Lung (tissue), 12 donors: ENCODE results near the gene DYNLT4. TPM values are rescaled to one million over a fixed set of nuclear protein-coding genes. Genes with fewer than 3 reads are reported as not detected.
"Not testable (repeated sequence)": the region's sequence is repeated elsewhere in the genome, so short reads cannot be mapped to it uniquely, and the experiment has no call there.

ENCODE experiments used
- ATAC-seq: fragments of 200-7000 bp; cut with Tn5 transposase; one replicate; pipeline ENCODE4 v1.9.1; 2020; ENCODE audit warnings: moderate number of reproducible peaks; ENCODE audit not compliant: insufficient read depth, low FRiP score
- DNase-seq, 3 donors: peaks; one replicate each; pipeline ENCODE4 v3.0.0-alpha.2; 2013 to 2017
- H3K27ac ChIP-seq, 2 donors: one replicate each; pipeline ENCODE4 v1.5.1; 2013; ENCODE audit warnings: mild to moderate bottlenecking in 2 of 2, moderate library complexity in 2 of 2, control low read depth in 1 of 2, inconsistent platforms in 1 of 2, low read depth in 1 of 2, low read length in 1 of 2
- H3K27me3 ChIP-seq, 3 donors: one replicate each; pipeline ENCODE4 v1.5.1; 2013; ENCODE audit warnings: low read length in 2 of 3; ENCODE audit not compliant: control insufficient read depth in 3 of 3, insufficient read depth in 3 of 3
- H3K36me3 ChIP-seq, 4 donors: one replicate each; pipeline ENCODE4 v1.5.1; 2013; ENCODE audit warnings: low read length in 4 of 4, mild to moderate bottlenecking in 1 of 4, moderate library complexity in 1 of 4; ENCODE audit not compliant: control insufficient read depth in 4 of 4, insufficient read depth in 4 of 4
- H3K4me1 ChIP-seq, 5 donors: one replicate each; pipeline ENCODE4 v1.5.1; 2013; ENCODE audit warnings: low read length in 5 of 5, mild to moderate bottlenecking in 2 of 5, moderate library complexity in 1 of 5; ENCODE audit not compliant: control insufficient read depth in 5 of 5, insufficient read depth in 5 of 5
- H3K4me3 ChIP-seq: one replicate; pipeline ENCODE4 v1.5.1; 2013; ENCODE audit warnings: mild to moderate bottlenecking, control low read depth, moderate library complexity
- H3K9ac ChIP-seq, 2 donors: one replicate each; pipeline ENCODE4 v1.5.1; 2013; ENCODE audit warnings: low read length in 2 of 2, control low read depth in 1 of 2; ENCODE audit not compliant: insufficient read depth in 1 of 2
- H3K9me3 ChIP-seq, 4 donors: one replicate each; pipeline ENCODE4 v1.5.1; 2013; ENCODE audit warnings: low read length in 3 of 4, mild to moderate bottlenecking in 1 of 4, moderate library complexity in 1 of 4; ENCODE audit not compliant: control insufficient read depth in 4 of 4, insufficient read depth in 3 of 4
- CTCF ChIP-seq: IDR thresholded peaks from 2 replicates; pipeline ENCODE4 v1.5.1; 2012; ENCODE audit warnings: mild to moderate bottlenecking; ENCODE audit errors: control extremely low read depth, extremely low read depth
- WGBS, 2 donors: extraction: QIAGEN DNeasy Blood & Tissue Kit; methylation state at CpG; one replicate each; pipeline ENCODE4 v1.1.7; 2013; 5-methylcytosine and 5-hydroxymethylcytosine counted together
- polyA plus RNA-seq, 2 donors: library from polyadenylated mRNA; stranded (reverse); fragments of 200-250 nt; gene quantifications; one replicate each; pipeline ENCODE4 v1.2.1, GENCODE V29; 2013
- total RNA-seq, 2 donors: library from RNA; depleted of rRNA in 1 of 2; stranded (reverse); fragments of >200 nt in 1 of 2; gene quantifications; one replicate each; pipeline ENCODE4 v1.2.1, GENCODE V29; 2014 to 2021
- donor health status: control.
- donor health status: control.
- donor health status: Bipolar disorder and iron deficiency.
- donor health status: healthy.
- donor health status: DM: yes; HTN: yes; CAD: no.

DYNLT4 gene
- total and polyA plus RNA-seq, 4 donors, result 1.7 to 13.0 (median 4.2) TPM

- DNase-seq (no peak), ATAC-seq (peak; percentile 12)
- Histone ChIP-seq H3K27ac (peak overlapping the region; percentile 94 to 97), H3K4me3 (peak overlapping the region; percentile 94), H3K9me3 (no peaks in the 10 kb centered on the region), H3K36me3 (peaks cover 12 to 33% (median 28%) of the 10 kb centered on the region in 4 donors), H3K9ac (peak overlapping the region; percentile 86 to 93), H3K4me1 (peaks cover 0 to 24% (median 13%) of the 10 kb centered on the region in 5 donors), H3K27me3 (no peaks in the 10 kb centered on the region)
- WGBS, 2 donors, result 7% methylated on average over 35 to 36 of the region's 36 CpGs
- TF ChIP-seq CTCF, result no peak
Observed at GRCh38 chr1:44775930-44776729, 31.0 kb downstream of the DYNLT4 start.

- peak; percentile 89 for ATAC-seq
- TF ChIP-seq CTCF, result no peak
- peaks cover 12 to 27% (median 24%) of the 10 kb centered on the region in 4 donors for H3K36me3 ChIP-seq
- no peaks in the 10 kb centered on the region for H3K9me3 ChIP-seq
- H3K4me1 ChIP-seq, result peaks cover 0 to 24% (median 13%) of the 10 kb centered on the region in 5 donors
- peak within 1 kb of the TSS; percentile 98 to 99 for H3K9ac ChIP-seq
- 0% methylated on average over 65 of the region's 65 CpGs for WGBS, 2 donors
- H3K4me3 ChIP-seq, result peak within 1 kb of the TSS; percentile 94
- DNase-seq, result peak; percentile 94 to 98 (median 97)
- H3K27ac ChIP-seq, result peak within 1 kb of the TSS; percentile 94 to 97
- no peaks in the 10 kb centered on the region for H3K27me3 ChIP-seq
Observed at GRCh38 chr1:44775078-44775929, 31.8 kb downstream of the DYNLT4 start, which contains the start of gene RPS8. Gene RPS8 (plus strand): TSS chr1:44775540. CDS start chr1:44775597, 57 bp downstream.

- WGBS, 2 donors, result 97 to 99% methylated on average over 6 of the region's 6 CpGs
- not testable (repeated sequence) for DNase-seq, H3K4me3 ChIP-seq, H3K9ac ChIP-seq, H3K27ac ChIP-seq, ATAC-seq, H3K4me1 ChIP-seq, H3K27me3 ChIP-seq, H3K9me3 ChIP-seq
- peaks cover 0 to 21% (median 2%) of the 10 kb centered on the region in 4 donors for H3K36me3 ChIP-seq
Observed at GRCh38 chr1:44766421-44766820, 40.7 kb downstream of the DYNLT4 start.

GRCh38 chr1:44760876-44761275 is 46.3 kb downstream of the DYNLT4 start:
- no peaks in the 10 kb centered on the region for H3K27me3 ChIP-seq
- H3K4me3 ChIP-seq, result no peak overlapping the region
- ATAC-seq (no peak), DNase-seq (no peak)
- H3K27ac ChIP-seq, result no peak overlapping the region
- no peak overlapping the region for H3K9ac ChIP-seq
- WGBS, 2 donors, result 90 to 97% methylated on average over 3 of the region's 3 CpGs
- H3K4me1 ChIP-seq, result no peaks in the 10 kb centered on the region
- peaks cover 0 to 31% (median 3%) of the 10 kb centered on the region in 4 donors for H3K36me3 ChIP-seq
- TF ChIP-seq CTCF, result no peak
- no peaks in the 10 kb centered on the region for H3K9me3 ChIP-seq
